Kidney epithelial cell (primary cell): ENCODE data around the gene PHACTR3. TPM values are rescaled to one million over a fixed set of nuclear protein-coding genes. Genes with fewer than 3 reads are reported as not detected.

Source experiments
- DNase-seq: peaks from one replicate; pipeline ENCODE4 v3.0.0-alpha.2; 2010; ENCODE audit warnings: low read depth
- H3K27me3 ChIP-seq: 2 replicates; pipeline ENCODE4 v1.6.0; 2011; ENCODE audit warnings: low read length; ENCODE audit not compliant: control insufficient read depth, insufficient read depth
- H3K36me3 ChIP-seq: 2 replicates; pipeline ENCODE4 v1.5.1; 2011; ENCODE audit warnings: low read length; ENCODE audit not compliant: control insufficient read depth, insufficient read depth
- H3K4me3 ChIP-seq: 2 replicates; pipeline ENCODE4 v1.5.1; 2011; ENCODE audit warnings: low read depth, mild to moderate bottlenecking, control low read depth, low read length
- CTCF ChIP-seq: IDR thresholded peaks from 2 replicates; pipeline ENCODE4 v1.5.1; 2011; ENCODE audit warnings: mild to moderate bottlenecking, moderate library complexity, low read length, control low read depth, inconsistent platforms; ENCODE audit not compliant: insufficient read depth, poor library complexity, severe bottlenecking
- total RNA-seq: library from RNA; depleted of rRNA; stranded (reverse); fragments of >200 nt; gene quantifications from 2 replicates; pipeline ENCODE4 v1.2.3, GENCODE V29; 2015

PHACTR3 gene
- total RNA-seq, 1 donor from 2014 or later, result not detected

- no peaks in the 10 kb centered on the region for H3K27me3 ChIP-seq
- no peak for TF ChIP-seq CTCF
- H3K4me3 ChIP-seq, result no peak overlapping the region
- no peaks in the 10 kb centered on the region for H3K36me3 ChIP-seq
- DNase-seq, result no peak
Measured at GRCh38 chr20:59657459-59658046, 53.2 kb downstream of the PHACTR3 start.

GRCh38 chr20:59660471-59660870, 56.1 kb downstream of the PHACTR3 start:
- DNase-seq, result no peak
- no peaks in the 10 kb centered on the region for H3K36me3 ChIP-seq
- no peak for TF ChIP-seq CTCF
- H3K4me3 ChIP-seq, result no peak overlapping the region
- no peaks in the 10 kb centered on the region for H3K27me3 ChIP-seq

- no peak for DNase-seq
- Histone ChIP-seq H3K4me3 (no peak overlapping the region), H3K27me3 (no peaks in the 10 kb centered on the region), H3K36me3 (no peaks in the 10 kb centered on the region)
- TF ChIP-seq CTCF, result no peak
Measured at GRCh38 chr20:59661153-59661552, 56.8 kb downstream of the PHACTR3 start.

- no peak for TF ChIP-seq CTCF
- Histone ChIP-seq H3K4me3 (no peak overlapping the region), H3K27me3 (no peaks in the 10 kb centered on the region), H3K36me3 (no peaks in the 10 kb centered on the region)
- DNase-seq, result no peak
Measured at GRCh38 chr20:59661621-59662020, 57.3 kb downstream of the PHACTR3 start.

- H3K36me3 ChIP-seq, result no peaks in the 10 kb centered on the region
- no peaks in the 10 kb centered on the region for H3K27me3 ChIP-seq
- no peak for TF ChIP-seq CTCF
- no peak for DNase-seq
- no peak overlapping the region for H3K4me3 ChIP-seq
Measured at GRCh38 chr20:59662161-59662560, 57.8 kb downstream of the PHACTR3 start.

- Histone ChIP-seq H3K4me3 (no peak overlapping the region), H3K27me3 (no peaks in the 10 kb centered on the region), H3K36me3 (no peaks in the 10 kb centered on the region)
- no peak for DNase-seq
- no peak for TF ChIP-seq CTCF
Measured at GRCh38 chr20:59662856-59663512, 58.6 kb downstream of the PHACTR3 start.
